Epithelial cell of umbilical artery (primary cell): ENCODE measurements around the gene FAM199X. TPM values are rescaled to one million over a fixed set of nuclear protein-coding genes. Genes with fewer than 3 reads are reported as not detected.

Source experiments
- total RNA-seq: library from RNA; depleted of rRNA; stranded (reverse); fragments of >200 nt; gene quantifications from 2 replicates; pipeline ENCODE4 v1.2.3, GENCODE V29; 2014

The FAM199X gene
- total RNA-seq = 28.3 and 31.3 TPM in 2 replicates

DNA sequence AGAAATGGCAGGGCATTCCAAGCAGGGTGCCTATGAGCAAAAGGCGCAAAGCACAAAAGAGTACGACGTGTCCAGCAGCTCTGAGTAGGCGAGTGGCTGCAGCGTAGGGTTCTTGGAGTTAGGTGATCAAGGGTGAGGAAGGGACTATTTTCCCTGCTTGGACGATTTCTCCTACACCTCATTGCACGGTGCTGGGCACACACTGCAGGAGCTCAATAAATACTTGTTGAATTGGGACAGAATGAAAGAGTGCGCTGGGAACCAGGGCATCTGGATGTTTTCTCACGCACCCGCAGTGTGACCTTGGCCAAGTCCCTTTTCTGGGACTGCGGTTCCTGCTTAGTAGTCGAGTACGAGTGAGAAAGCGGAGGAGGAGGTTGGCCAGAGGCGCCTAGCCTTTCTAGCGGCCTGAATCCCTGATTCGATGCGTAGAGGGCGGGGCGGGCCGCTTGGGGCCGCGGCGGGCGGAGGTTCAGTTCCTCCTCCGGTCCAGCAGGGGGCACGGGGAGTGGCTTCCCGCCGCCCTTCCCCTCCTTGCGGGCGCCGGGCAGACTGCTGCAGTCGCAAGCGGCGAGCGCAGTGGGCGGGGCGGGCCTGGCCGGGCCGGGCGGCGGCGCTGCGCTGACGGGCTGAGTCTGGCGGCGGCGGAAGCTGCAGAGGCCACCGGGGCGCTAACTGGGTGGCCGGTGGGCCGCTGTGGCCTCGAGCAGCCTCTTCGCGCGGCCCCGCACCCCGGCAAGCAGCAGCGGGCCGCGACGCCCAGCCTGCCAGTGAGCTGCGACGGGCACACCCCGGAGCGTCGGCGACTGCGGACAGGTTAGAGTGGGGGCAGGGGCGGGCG lies at the start of gene FAM199X:
FAM199X (plus strand) TSS at position 560 of the 841 bp plus-strand sequence. CDS start 333 bp downstream, outside the sequence.

DNA sequence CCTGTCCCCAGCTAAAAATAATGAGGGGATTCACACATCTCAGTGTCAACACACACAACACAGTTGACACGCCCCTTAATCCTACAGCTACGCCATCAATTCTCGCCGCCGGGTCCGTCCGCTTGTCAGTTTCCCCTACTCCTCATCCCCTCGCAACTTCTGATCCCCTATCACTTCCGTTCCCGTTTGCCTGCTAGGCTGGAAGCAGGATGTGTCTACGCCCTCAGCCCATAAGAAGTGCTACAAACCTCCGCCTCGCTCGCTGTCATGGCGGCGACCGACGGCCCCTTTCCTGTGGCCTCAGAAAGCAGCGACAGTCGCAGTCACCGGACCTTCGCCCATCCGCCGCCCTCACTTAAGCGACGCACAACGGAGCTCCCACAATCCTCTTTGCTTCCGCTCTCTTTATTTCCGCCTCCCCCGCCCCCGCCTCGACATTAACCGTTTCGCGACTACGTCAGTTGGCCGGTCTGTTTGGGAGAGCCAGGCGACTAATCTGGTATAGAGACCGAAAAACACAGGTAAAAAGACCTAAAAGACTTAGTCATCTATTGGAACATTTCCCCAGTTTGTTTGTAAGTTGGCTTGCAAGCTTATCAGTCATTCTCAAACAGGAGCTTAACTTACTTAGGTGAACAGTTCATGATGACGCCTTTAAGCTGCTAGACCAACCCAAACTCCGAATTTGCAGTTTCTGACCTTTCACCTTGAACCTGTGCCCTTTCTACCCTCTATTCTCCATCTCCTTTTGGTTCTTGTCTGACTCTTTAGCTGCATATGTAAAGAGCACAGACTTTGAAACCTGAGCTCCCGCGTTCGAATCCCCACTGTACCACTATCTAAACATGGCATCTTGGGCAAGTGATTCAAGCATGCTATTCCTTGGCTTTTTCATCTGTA lies 9.4 kb upstream of the FAM199X start, which contains the start of gene SLC25A53:
SLC25A53 (minus strand) TSS at position 380 of the 900 bp plus-strand sequence. CDS start 51,752 bp downstream, outside the sequence.

Other genes with a start within 250 kb of the FAM199X start
- 8.4 and 10.7 TPM in 2 replicates for gene TMSB15B, start 203.8 kb upstream of the FAM199X start, total RNA-seq
- gene H2BW1, start 152.7 kb upstream of the FAM199X start, total RNA-seq = not detected in 2 replicates
- gene H2BW2, start 126.5 kb upstream of the FAM199X start, total RNA-seq = not detected in 2 replicates
- gene TMSB15C, start 90.2 kb upstream of the FAM199X start, total RNA-seq = 3.2 and 6.5 TPM in 2 replicates
- 1.3 and 2.9 TPM in 2 replicates for gene ZCCHC18, start 53.9 kb upstream of the FAM199X start, total RNA-seq
- gene SLC25A53, start 9.4 kb upstream of the FAM199X start, total RNA-seq = 4.9 and 8.4 TPM in 2 replicates
- not detected in 2 replicates for gene ESX1, start 88.5 kb downstream of the FAM199X start, total RNA-seq